A673 (cell line): ENCODE results near the gene MOCS1. TPM values are rescaled to one million over a fixed set of nuclear protein-coding genes. Genes with fewer than 3 reads are reported as not detected.

Experiments used
- BruUV-seq: library from RNA; stranded (reverse); fragments of 400-500 nt; replicated peaks from 2 replicates; lab custom pipeline; 2021; lab: Mats Ljungman, UMichigan
- CTCF ChIA-PET: fragments of 300-600 bp; sonication (Branson Sonifier 250); formaldehyde crosslinking; loops from one replicate; lab custom pipeline; 2022; ENCODE audit warnings: antibody characterized with exemption; lab: Charles Lee
- POLR2A ChIA-PET: fragments of 300-600 bp; sonication (Branson Sonifier 250); formaldehyde crosslinking; loops from one replicate; lab custom pipeline; 2022; ENCODE audit warnings: antibody characterized with exemption; ENCODE audit not compliant: low non-redundant PET; lab: Charles Lee
- DNase-seq: peaks from one replicate; pipeline ENCODE4 v3.0.0-alpha.2; 2015; ENCODE audit warnings: low spot score
- H3K27ac ChIP-seq: fragments of 200-600 bp; sonication (generic); 2 replicates; pipeline ENCODE4 v1.5.1; 2016; ENCODE audit warnings: mixed run types, low read depth, mild to moderate bottlenecking, mixed read lengths, antibody characterized with exemption, low read length; ENCODE audit not compliant: poor library complexity, severe bottlenecking
- H3K27me3 ChIP-seq: fragments of 200-600 bp; sonication (generic); replicated peaks from 2 replicates; pipeline ENCODE4 v1.6.1; 2017; ENCODE audit warnings: mixed run types, low read depth, mild to moderate bottlenecking, mixed read lengths, antibody characterized with exemption, low read length; ENCODE audit not compliant: insufficient read depth, poor library complexity
- H3K36me3 ChIP-seq: fragments of 200-600 bp; sonication (generic); 2 replicates; pipeline ENCODE4 v1.6.1; 2016; ENCODE audit warnings: mixed run types, mild to moderate bottlenecking, mixed read lengths, antibody characterized with exemption, low read length; ENCODE audit not compliant: insufficient read depth, poor library complexity, severe bottlenecking
- H3K4me1 ChIP-seq: fragments of 200-600 bp; sonication (generic); 2 replicates; pipeline ENCODE4 v1.6.1; 2017; ENCODE audit warnings: mixed run types, mild to moderate bottlenecking, mixed read lengths, antibody characterized with exemption, low read length; ENCODE audit not compliant: insufficient read depth, poor library complexity, severe bottlenecking
- H3K4me3 ChIP-seq: fragments of 200-600 bp; sonication (generic); 2 replicates; pipeline ENCODE4 v1.5.1; 2016; ENCODE audit warnings: low read depth, mixed run types, mild to moderate bottlenecking, mixed read lengths, low read length; ENCODE audit not compliant: poor library complexity, severe bottlenecking
- H3K9me3 ChIP-seq: fragments of 200-600 bp; sonication (generic); 2 replicates; pipeline ENCODE4 v1.6.1; 2016; ENCODE audit warnings: mixed run types, low read depth, mild to moderate bottlenecking, mixed read lengths, antibody characterized with exemption, low read length; ENCODE audit not compliant: poor library complexity, severe bottlenecking
- EZH2 ChIP-seq: fragments of 200-600 bp; sonication (generic); IDR thresholded peaks from 2 replicates; pipeline ENCODE4 v1.6.1; 2017; ENCODE audit warnings: borderline replicate concordance, low read depth, mild to moderate bottlenecking, mixed read lengths, antibody characterized with exemption, low read length; ENCODE audit not compliant: poor library complexity, severe bottlenecking
- intact Hi-C: fragments of 100-400 bp; cut with micrococcal nuclease; formaldehyde crosslinking; loops from one replicate; pipeline ENCODE4 v1.10.0; 2022; ENCODE audit not compliant: unreplicated experiment
- total RNA-seq: library from RNA; stranded (reverse); gene quantifications from 2 replicates; pipeline ENCODE4 v1.2.3, GENCODE V29; 2021
- TF ChIP-seq, protein P1 (sequence below): fragments of 300-800, 200-600 bp; sonication (generic); conservative IDR thresholded peaks from 2 replicates; pipeline ENCODE4 v1.5.1; 2017; ENCODE audit warnings: low read depth, mild to moderate bottlenecking, antibody characterized with exemption, low read length, moderate library complexity, mixed read lengths

Gene MOCS1
- total RNA-seq, 1 experiment from 2014 or later: 2.5 TPM

- Histone ChIP-seq H3K4me1 (no peaks in the 10 kb centered on the region), H3K27ac (no peak overlapping the region), H3K27me3 (no peaks in the 10 kb centered on the region), H3K36me3 (no peaks in the 10 kb centered on the region), H3K9me3 (no peaks in the 10 kb centered on the region), H3K4me3 (no peak overlapping the region)
- DNase-seq: no peak
- CTCF ChIA-PET: no interaction called here
- intact Hi-C loops: no loop called here
- BruUV-seq: no TSS peak
- POLR2A ChIA-PET: no interaction called here
- no peak for TF ChIP-seq EZH2
- TF ChIP-seq, protein P1, sequence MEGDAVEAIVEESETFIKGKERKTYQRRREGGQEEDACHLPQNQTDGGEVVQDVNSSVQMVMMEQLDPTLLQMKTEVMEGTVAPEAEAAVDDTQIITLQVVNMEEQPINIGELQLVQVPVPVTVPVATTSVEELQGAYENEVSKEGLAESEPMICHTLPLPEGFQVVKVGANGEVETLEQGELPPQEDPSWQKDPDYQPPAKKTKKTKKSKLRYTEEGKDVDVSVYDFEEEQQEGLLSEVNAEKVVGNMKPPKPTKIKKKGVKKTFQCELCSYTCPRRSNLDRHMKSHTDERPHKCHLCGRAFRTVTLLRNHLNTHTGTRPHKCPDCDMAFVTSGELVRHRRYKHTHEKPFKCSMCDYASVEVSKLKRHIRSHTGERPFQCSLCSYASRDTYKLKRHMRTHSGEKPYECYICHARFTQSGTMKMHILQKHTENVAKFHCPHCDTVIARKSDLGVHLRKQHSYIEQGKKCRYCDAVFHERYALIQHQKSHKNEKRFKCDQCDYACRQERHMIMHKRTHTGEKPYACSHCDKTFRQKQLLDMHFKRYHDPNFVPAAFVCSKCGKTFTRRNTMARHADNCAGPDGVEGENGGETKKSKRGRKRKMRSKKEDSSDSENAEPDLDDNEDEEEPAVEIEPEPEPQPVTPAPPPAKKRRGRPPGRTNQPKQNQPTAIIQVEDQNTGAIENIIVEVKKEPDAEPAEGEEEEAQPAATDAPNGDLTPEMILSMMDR: no peak
Observed at GRCh38 chr6:39859025-39859424, 75.2 kb downstream of the MOCS1 start.

DNA sequence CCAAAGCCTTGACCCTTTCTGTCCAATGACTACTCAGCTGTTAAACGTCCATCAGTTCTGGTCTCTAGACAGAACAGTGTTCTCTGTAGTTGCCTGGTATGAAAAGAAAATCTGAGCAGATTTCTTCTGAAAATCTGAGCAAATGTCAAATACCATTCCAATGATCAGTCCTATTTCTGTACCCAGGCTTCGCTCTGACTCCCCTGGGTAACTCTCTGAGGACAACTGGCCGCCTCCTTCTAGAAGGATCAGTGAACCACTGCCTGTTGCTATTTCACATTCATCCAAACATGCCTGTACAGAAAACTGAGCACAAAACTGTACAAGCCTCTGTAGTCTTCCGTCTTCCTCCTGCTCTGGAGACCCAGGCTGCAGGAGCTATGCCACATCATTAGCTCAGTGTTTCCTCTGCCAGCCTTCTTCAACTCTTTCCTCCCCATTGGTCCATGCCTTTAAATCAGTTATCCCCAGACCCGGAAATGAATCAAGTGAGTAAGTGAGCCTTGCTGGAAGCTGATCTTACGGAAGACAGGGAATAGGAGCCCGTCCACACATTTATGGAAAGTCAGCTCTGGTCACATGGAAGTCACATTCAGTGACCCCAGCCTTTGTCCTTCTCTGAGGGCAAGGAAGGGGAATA lies 78.8 kb downstream of the MOCS1 start:
- intact Hi-C loops: no loop called here
- H3K9me3 ChIP-seq: no peaks in the 10 kb centered on the region
- BruUV-seq: no TSS peak
- ChIA-PET CTCF (no interaction called here), POLR2A (no interaction called here)
- no peak for DNase-seq
- no peaks in the 10 kb centered on the region for H3K27me3 ChIP-seq
- no peaks in the 10 kb centered on the region for H3K36me3 ChIP-seq
- H3K27ac ChIP-seq: no peak overlapping the region
- H3K4me3 ChIP-seq: no peak overlapping the region
- no peak for TF ChIP-seq EZH2
- TF ChIP-seq, protein P1: no peak
- H3K4me1 ChIP-seq: no peaks in the 10 kb centered on the region

Other genes starting within 250 kb of the MOCS1 start
- gene KIF6, start 209.1 kb downstream of the MOCS1 start, total RNA-seq: 2.7 and 3.3 TPM in 2 replicates
- gene DAAM2, start 142.1 kb downstream of the MOCS1 start, total RNA-seq: 4.8 and 5.7 TPM in 2 replicates